K562 (cell line): ENCODE data around the gene NAA38. TPM values are rescaled to one million over a fixed set of nuclear protein-coding genes. Genes with fewer than 3 reads are reported as not detected.

Experiments used
- ATAC-seq: fragments of 200-7000 bp; cut with Tn5 transposase; 3 replicates; pipeline ENCODE4 v1.9.1; 2020; ENCODE audit warnings: moderate library complexity
- BruUV-seq: library from RNA; stranded (reverse); fragments of 400-500 nt; replicated peaks from 2 replicates; lab custom pipeline; 2021; lab: Mats Ljungman, UMichigan
- CTCF ChIA-PET: fragments of 300-600 bp; formaldehyde crosslinking; extraction: SDS; loops from one replicate; lab custom pipeline; 2021; ENCODE audit warnings: low intra/inter-chr PET ratio; lab: Yijun Ruan, JAX
- POLR2A ChIA-PET: fragments of 300-600, 350-650 bp; sonication (Branson Sonifier 250); formaldehyde crosslinking; extraction: SDS; loops from one replicate; lab custom pipeline; 2021; ENCODE audit warnings: antibody characterized with exemption, inconsistent platforms; lab: Yijun Ruan, JAX
- DNase-seq, 4 experiments: peaks; one replicate each; pipeline versions ENCODE4 v3.0.0 to v3.0.0-alpha.2; 2011 to 2018; ENCODE audit warnings: low spot score in 3 of 4, mixed read lengths in 3 of 4; ENCODE audit errors: extremely low read depth in 1 of 4
- FAIRE-seq: peaks from 2 replicates; lab custom pipeline; 2011; peaks lifted over from hg19 to GRCh38; lab: Jason Lieb, UNC
- H2AFZ ChIP-seq: 2 replicates; pipeline ENCODE4 v1.6.0; 2011; ENCODE audit warnings: low read depth, low read length, control low read depth, inconsistent platforms
- H3K27ac ChIP-seq: fragments of 200-600 bp; 3 replicates; pipeline ENCODE4 v1.8.0; 2011; ENCODE audit warnings: low read depth, mild to moderate bottlenecking, control low read depth, inconsistent platforms, low read length, moderate library complexity, mixed read lengths; ENCODE audit errors: extremely low read depth
- H3K27me3 ChIP-seq, 2 experiments: fragments of 300-600 bp in 1 of 2; 2 replicates in 1 of 2; 3 replicates in 1 of 2; pipeline versions ENCODE4 v1.6.0 to v1.8.0; 2011; ENCODE audit warnings: inconsistent platforms in 2 of 2, low read length in 2 of 2, mild to moderate bottlenecking in 1 of 2, mixed read lengths in 1 of 2, moderate library complexity in 1 of 2; ENCODE audit not compliant: control insufficient read depth in 2 of 2, insufficient read depth in 2 of 2
- H3K36me3 ChIP-seq: fragments of 300-600 bp; 3 replicates; pipeline ENCODE4 v1.8.0; 2011; ENCODE audit warnings: mild to moderate bottlenecking, low read length, inconsistent platforms; ENCODE audit not compliant: control insufficient read depth, insufficient read depth
- H3K4me1 ChIP-seq, 2 experiments: fragments of 200-600 bp in 1 of 2; replicated peaks in 1 of 2; 2 replicates in 1 of 2; 3 replicates in 1 of 2; pipeline versions ENCODE4 v1.5.1 to v1.8.0; 2011; ENCODE audit warnings: inconsistent platforms in 2 of 2, low read length in 2 of 2, mild to moderate bottlenecking in 1 of 2, mixed read lengths in 1 of 2, moderate library complexity in 1 of 2; ENCODE audit not compliant: control insufficient read depth in 2 of 2, insufficient read depth in 2 of 2
- H3K4me2 ChIP-seq: 2 replicates; pipeline ENCODE4 v1.6.1; 2011; ENCODE audit warnings: low read length, control low read depth, inconsistent platforms, mixed read lengths; ENCODE audit not compliant: insufficient read depth
- H3K4me3 ChIP-seq: fragments of 200-600 bp; sonication (generic), shearing (Covaris generic); 2 replicates; pipeline ENCODE4 v1.5.1; 2016; ENCODE audit warnings: control low read depth, inconsistent platforms
- H3K79me2 ChIP-seq: fragments of 200-600 bp; 3 replicates; pipeline ENCODE4 v1.8.0; 2011; ENCODE audit warnings: low read length, inconsistent platforms; ENCODE audit not compliant: control insufficient read depth, insufficient read depth
- H3K9ac ChIP-seq, 2 experiments: 2 replicates each; pipeline versions ENCODE4 v1.6.0 to v1.6.1; 2011; ENCODE audit warnings: low read depth in 2 of 2, low read length in 2 of 2, control low read depth in 1 of 2, inconsistent platforms in 1 of 2, mild to moderate bottlenecking in 1 of 2, mixed read lengths in 1 of 2; ENCODE audit not compliant: insufficient read depth in 1 of 2
- H3K9me1 ChIP-seq: one replicate; pipeline ENCODE4 v1.6.0; 2011; ENCODE audit warnings: inconsistent platforms, mild to moderate bottlenecking, low read length, moderate library complexity; ENCODE audit not compliant: control insufficient read depth, insufficient read depth
- H3K9me3 ChIP-seq: replicated peaks from 2 replicates; pipeline ENCODE4 v1.5.1; 2011; ENCODE audit warnings: low read depth, low read length, inconsistent platforms; ENCODE audit not compliant: control insufficient read depth, insufficient read depth
- H4K20me1 ChIP-seq: replicated peaks from 2 replicates; pipeline ENCODE4 v1.6.1; 2011; ENCODE audit warnings: low read length, inconsistent platforms, mixed read lengths; ENCODE audit not compliant: control insufficient read depth, insufficient read depth
- FOXK2 ChIP-seq, 2 experiments: fragments of 450-650 bp; IDR thresholded peaks in 1 of 2; conservative IDR thresholded peaks in 1 of 2; 2 replicates each; pipeline ENCODE4 v1.6.1; 2016; ENCODE audit warnings: low read depth in 2 of 2, mild to moderate bottlenecking in 1 of 2
- PCBP1 ChIP-seq: fragments of 200-400 bp; formaldehyde crosslinking; IDR thresholded peaks from 2 replicates; pipeline ENCODE4 v1.6.1; 2018; ENCODE audit warnings: mild to moderate bottlenecking, low read depth, low read length; ENCODE audit not compliant: poor library complexity, severe bottlenecking
- RERE ChIP-seq: sonication (generic); formaldehyde crosslinking; IDR thresholded peaks from 2 replicates; pipeline ENCODE4 v1.8.0; 2023; ENCODE audit warnings: missing genetic modification reagents, mild to moderate bottlenecking, borderline replicate concordance
- ZNF551 ChIP-seq: fragments of 250-450 bp; sonication (Bioruptor Pico); IDR thresholded peaks from 2 replicates; pipeline ENCODE4 v1.5.0; 2021; ENCODE audit warnings: mild to moderate bottlenecking, moderate library complexity
- ZNF668 ChIP-seq: fragments of 250-450 bp; sonication (Bioruptor Pico); IDR thresholded peaks from 2 replicates; pipeline ENCODE4 v1.8.0; 2022; ENCODE audit warnings: mild to moderate bottlenecking, inconsistent platforms
- WGBS: fragments of 100-300 bp; shearing (Covaris generic); methylation state at CpG from one replicate; pipeline ENCODE4 v1.1.6; 2016; ENCODE audit warnings: low coverage, mixed read lengths; ENCODE audit not compliant: insufficient coverage; ENCODE audit errors: missing lambda C conversion rate; 5-methylcytosine and 5-hydroxymethylcytosine counted together
- in situ Hi-C: fragments of 300-500 bp; cut with MboI; formaldehyde crosslinking; loops from 4 replicates; pipeline ENCODE4 v1.15.0; 2018; ENCODE audit warnings: inconsistent platforms, mixed read lengths
- intact Hi-C: fragments of 100-400 bp; cut with micrococcal nuclease; formaldehyde crosslinking; loops from 2 replicates; pipeline ENCODE4 v1.14.2; 2022
- polyA plus RNA-seq, 8 experiments: library from polyadenylated mRNA; depleted of rRNA in 4 of 8; stranded (reverse) in 5 of 8; unstranded in 3 of 8; fragments of >200 nt; fragmentation: Nextera tagmentation in 2 of 8; fragmentation: Illumina TruSeq in 1 of 8; extraction: Ambion mirVana in 2 of 8; extraction: Trizol in 1 of 8; gene quantifications; 2 replicates each; pipeline versions ENCODE4 v1.2.1 to v1.2.3, GENCODE V29; 2011 to 2014; ENCODE audit warnings: inconsistent platforms in 1 of 8, missing spikeins in 1 of 8
- total RNA-seq, 7 experiments: library from RNA; depleted of rRNA in 6 of 7; stranded (reverse); fragments of >200 nt in 6 of 7; fragmentation: Illumina TruSeq in 2 of 7; extraction: Trizol in 2 of 7; gene quantifications; 2 replicates each; pipeline versions ENCODE4 v1.2.1 to v1.2.3, GENCODE V29; 2011 to 2021; ENCODE audit warnings: low replicate concordance in 1 of 7
- TF ChIP-seq, protein P1 (sequence below): fragments of 450-650 bp; IDR thresholded peaks from 2 replicates; pipeline ENCODE4 v1.6.1; 2018; ENCODE audit not compliant: partially characterized antibody
- TF ChIP-seq, protein P2 (sequence below): fragments of 450-650 bp; formaldehyde crosslinking; IDR thresholded peaks from 2 replicates; pipeline ENCODE4 v1.4.0; 2022; ENCODE audit warnings: mild to moderate bottlenecking, moderate library complexity
- TF ChIP-seq, protein P3 (sequence below): fragments of 250-450 bp; sonication (Bioruptor Pico); IDR thresholded peaks from 2 replicates; pipeline ENCODE4 v1.4.0; 2020; ENCODE audit warnings: borderline replicate concordance

The NAA38 gene
- total and polyA plus RNA-seq, 9 of the 15 experiments (the other 6 are each of a cell fraction or from before 2014, with no cell fraction given), result 16.4 to 99.8 (median 57.3) TPM

DNA sequence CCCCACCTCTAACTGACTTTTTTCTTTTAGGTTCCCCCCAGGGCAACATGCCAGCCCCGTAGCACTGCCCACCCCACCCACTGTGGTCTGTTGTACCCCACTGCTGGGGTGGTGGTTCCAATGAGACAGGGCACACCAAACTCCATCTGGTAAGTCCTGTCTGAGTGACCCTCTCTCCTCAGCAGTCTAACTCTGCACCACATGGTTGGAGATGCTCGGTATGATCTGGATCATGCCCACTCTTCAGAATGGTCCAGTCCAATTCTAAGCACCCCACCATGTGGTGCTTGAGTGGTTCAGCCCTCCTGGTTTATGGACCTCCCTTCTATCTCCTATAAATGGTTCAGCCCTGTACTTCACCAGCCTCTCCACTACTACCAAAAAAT is 17.5 kb downstream of the NAA38 start:
- BruUV-seq, result no TSS peak
- in situ Hi-C loops (no loop called here), intact Hi-C loops (loop anchor here (10.0 kb wide), 2 partner anchors 55 to 285 kb away; partner anchors contain the start of gene HES7)
- Histone ChIP-seq H3K79me2 (peaks cover 53% of the 10 kb centered on the region), H3K27ac (peak overlapping the region; percentile 22; the same call in 1 of the 3 replicates), H3K4me2 (no peak overlapping the region), H2AFZ (no peak overlapping the region), H3K9ac (peak overlapping the region in 1 of 2 experiments; percentile 68; a peak in 1 of 4 replicates), H3K9me1 (no peaks in the 10 kb centered on the region), H3K27me3 (no peaks in the 10 kb centered on the region), H3K9me3 (no peaks in the 10 kb centered on the region), H3K4me1 (peaks cover 42 to 66% of the 10 kb centered on the region in 2 experiments), H3K36me3 (peaks cover 10% of the 10 kb centered on the region; the same call in 2 of the 3 replicates), H3K4me3 (no peak overlapping the region), H4K20me1 (peaks cover under 1% of the 10 kb centered on the region)
- ChIA-PET CTCF (no interaction called here), POLR2A (no interaction called here)
- 64% methylated on average over 2 of the region's 2 CpGs for whole genome bisulfite sequencing
- DNase-seq (peak in 2 of 4 experiments; percentile 10 to 37), ATAC-seq (no peak), FAIRE-seq (no peak)
- TF ChIP-seq ZNF668 (CRISPR knock-in tag) (no peak), RERE (no peak), PCBP1 (no peak), FOXK2 (conservative IDR thresholded peaks at IDR 0.05 in 1 of 2, IDR thresholded peaks at IDR 0.05 in 1 of 2; ENCODE audit: low read depth in 2 of 2) (peak in 1 of 2 experiments; percentile 95; a peak in 2 of 4 replicates), ZNF551 (CRISPR knock-in tag) (no peak)
- TF ChIP-seq, protein P1, sequence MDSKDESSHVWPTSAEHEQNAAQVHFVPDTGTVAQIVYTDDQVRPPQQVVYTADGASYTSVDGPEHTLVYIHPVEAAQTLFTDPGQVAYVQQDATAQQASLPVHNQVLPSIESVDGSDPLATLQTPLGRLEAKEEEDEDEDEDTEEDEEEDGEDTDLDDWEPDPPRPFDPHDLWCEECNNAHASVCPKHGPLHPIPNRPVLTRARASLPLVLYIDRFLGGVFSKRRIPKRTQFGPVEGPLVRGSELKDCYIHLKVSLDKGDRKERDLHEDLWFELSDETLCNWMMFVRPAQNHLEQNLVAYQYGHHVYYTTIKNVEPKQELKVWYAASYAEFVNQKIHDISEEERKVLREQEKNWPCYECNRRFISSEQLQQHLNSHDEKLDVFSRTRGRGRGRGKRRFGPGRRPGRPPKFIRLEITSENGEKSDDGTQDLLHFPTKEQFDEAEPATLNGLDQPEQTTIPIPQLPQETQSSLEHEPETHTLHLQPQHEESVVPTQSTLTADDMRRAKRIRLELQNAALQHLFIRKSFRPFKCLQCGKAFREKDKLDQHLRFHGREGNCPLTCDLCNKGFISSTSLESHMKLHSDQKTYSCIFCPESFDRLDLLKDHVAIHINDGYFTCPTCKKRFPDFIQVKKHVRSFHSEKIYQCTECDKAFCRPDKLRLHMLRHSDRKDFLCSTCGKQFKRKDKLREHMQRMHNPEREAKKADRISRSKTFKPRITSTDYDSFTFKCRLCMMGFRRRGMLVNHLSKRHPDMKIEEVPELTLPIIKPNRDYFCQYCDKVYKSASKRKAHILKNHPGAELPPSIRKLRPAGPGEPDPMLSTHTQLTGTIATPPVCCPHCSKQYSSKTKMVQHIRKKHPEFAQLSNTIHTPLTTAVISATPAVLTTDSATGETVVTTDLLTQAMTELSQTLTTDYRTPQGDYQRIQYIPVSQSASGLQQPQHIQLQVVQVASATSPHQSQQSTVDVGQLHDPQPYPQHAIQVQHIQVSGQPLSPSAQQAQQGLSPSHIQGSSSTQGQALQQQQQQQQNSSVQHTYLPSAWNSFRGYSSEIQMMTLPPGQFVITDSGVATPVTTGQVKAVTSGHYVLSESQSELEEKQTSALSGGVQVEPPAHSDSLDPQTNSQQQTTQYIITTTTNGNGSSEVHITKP, result peak; percentile 99
- TF ChIP-seq, protein P2, sequence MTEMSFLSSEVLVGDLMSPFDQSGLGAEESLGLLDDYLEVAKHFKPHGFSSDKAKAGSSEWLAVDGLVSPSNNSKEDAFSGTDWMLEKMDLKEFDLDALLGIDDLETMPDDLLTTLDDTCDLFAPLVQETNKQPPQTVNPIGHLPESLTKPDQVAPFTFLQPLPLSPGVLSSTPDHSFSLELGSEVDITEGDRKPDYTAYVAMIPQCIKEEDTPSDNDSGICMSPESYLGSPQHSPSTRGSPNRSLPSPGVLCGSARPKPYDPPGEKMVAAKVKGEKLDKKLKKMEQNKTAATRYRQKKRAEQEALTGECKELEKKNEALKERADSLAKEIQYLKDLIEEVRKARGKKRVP, result no peak
- TF ChIP-seq, protein P3, sequence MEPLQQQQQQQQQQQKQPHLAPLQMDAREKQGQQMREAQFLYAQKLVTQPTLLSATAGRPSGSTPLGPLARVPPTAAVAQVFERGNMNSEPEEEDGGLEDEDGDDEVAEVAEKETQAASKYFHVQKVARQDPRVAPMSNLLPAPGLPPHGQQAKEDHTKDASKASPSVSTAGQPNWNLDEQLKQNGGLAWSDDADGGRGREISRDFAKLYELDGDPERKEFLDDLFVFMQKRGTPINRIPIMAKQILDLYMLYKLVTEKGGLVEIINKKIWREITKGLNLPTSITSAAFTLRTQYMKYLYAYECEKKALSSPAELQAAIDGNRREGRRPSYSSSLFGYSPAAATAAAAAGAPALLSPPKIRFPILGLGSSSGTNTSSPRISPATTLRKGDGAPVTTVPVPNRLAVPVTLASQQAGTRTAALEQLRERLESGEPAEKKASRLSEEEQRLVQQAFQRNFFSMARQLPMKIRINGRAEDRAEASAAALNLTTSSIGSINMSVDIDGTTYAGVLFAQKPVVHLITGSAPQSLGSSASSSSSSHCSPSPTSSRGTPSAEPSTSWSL (CRISPR knock-in tag), result no peak
